MCF 10A (cell line): ENCODE measurements around the gene COA1. TPM values are rescaled to one million over a fixed set of nuclear protein-coding genes. Genes with fewer than 3 reads are reported as not detected.

Experiments
- BruUV-seq: library from RNA; stranded (reverse); fragments of 400-500 nt; replicated peaks from 2 replicates; lab custom pipeline; 2021; lab: Mats Ljungman, UMichigan
- CTCF ChIA-PET: fragments of 300-600 bp; sonication (Branson Sonifier 250); formaldehyde crosslinking; extraction: SDS; loops from one replicate; lab custom pipeline; 2021; ENCODE audit warnings: antibody characterized with exemption, inconsistent platforms; lab: Yijun Ruan, JAX
- POLR2A ChIA-PET: fragments of 300-600, 350-650 bp; sonication (Branson Sonifier 250); formaldehyde crosslinking; extraction: SDS; loops from one replicate; lab custom pipeline; 2020; ENCODE audit warnings: antibody characterized with exemption, inconsistent platforms; lab: Yijun Ruan, JAX
- DNase-seq: peaks from one replicate; pipeline ENCODE4 v3.0.0-alpha.2; 2018; ENCODE audit not compliant: unreplicated experiment
- H3K27ac Mint-ChIP-seq: one replicate; pipeline ENCODE4 v1.8.0; 2022; ENCODE audit warnings: mild to moderate bottlenecking, low read depth, mixed read lengths; ENCODE audit not compliant: unreplicated experiment
- H3K27me3 Mint-ChIP-seq: one replicate; pipeline ENCODE4 v1.8.0; 2022; ENCODE audit warnings: mixed read lengths; ENCODE audit not compliant: insufficient read depth, unreplicated experiment
- H3K36me3 Mint-ChIP-seq: one replicate; pipeline ENCODE4 v1.8.0; 2022; ENCODE audit warnings: mild to moderate bottlenecking, moderate library complexity, mixed read lengths; ENCODE audit not compliant: insufficient read depth, unreplicated experiment
- H3K4me1 Mint-ChIP-seq: one replicate; pipeline ENCODE4 v1.8.0; 2022; ENCODE audit warnings: mixed read lengths; ENCODE audit not compliant: insufficient read depth, unreplicated experiment
- H3K4me3 Mint-ChIP-seq: one replicate; pipeline ENCODE4 v1.8.0; 2022; ENCODE audit warnings: mild to moderate bottlenecking, moderate library complexity, mixed read lengths; ENCODE audit not compliant: unreplicated experiment
- H3K9me3 Mint-ChIP-seq: one replicate; pipeline ENCODE4 v1.8.0; 2022; ENCODE audit warnings: mixed read lengths; ENCODE audit not compliant: unreplicated experiment
- intact Hi-C: fragments of 100-400 bp; cut with micrococcal nuclease; formaldehyde crosslinking; loops from 2 replicates; pipeline ENCODE4 v1.14.1; 2022
- total RNA-seq: library from RNA; stranded (reverse); gene quantifications from 2 replicates; pipeline ENCODE4 v1.2.3, GENCODE V29; 2022
- TF ChIP-seq, protein P1 (sequence below): fragments of 200-600 bp; IDR thresholded peaks from one replicate; pipeline ENCODE4 v1.8.0; 2022; ENCODE audit warnings: antibody characterized with exemption, mild to moderate bottlenecking; ENCODE audit not compliant: unreplicated experiment

COA1 gene
- total RNA-seq, 1 experiment from 2014 or later: 68.5 TPM

GRCh38 chr7:43612599-43613589, 116.4 kb downstream of the COA1 start:
- H3K27ac Mint-ChIP-seq: no peak overlapping the region
- no TSS peak for BruUV-seq
- H3K27me3 Mint-ChIP-seq: no peaks in the 10 kb centered on the region
- H3K36me3 Mint-ChIP-seq: peaks cover 52% of the 10 kb centered on the region
- ChIA-PET CTCF (interaction anchor here (0.5 to 2.8 kb wide), 3 partner anchors 10 to 30 kb away, joined by 3 to 8 read pairs (median 3); partner anchors contain the start of gene STK17A), POLR2A (interaction anchor here (1.0 to 1.7 kb wide), 3 partner anchors 15 to 30 kb away, joined by 3 to 5 read pairs (median 3); partner anchors contain the start of gene STK17A)
- DNase-seq: no peak
- H3K4me1 Mint-ChIP-seq: peaks cover 5% of the 10 kb centered on the region
- TF ChIP-seq, protein P1, sequence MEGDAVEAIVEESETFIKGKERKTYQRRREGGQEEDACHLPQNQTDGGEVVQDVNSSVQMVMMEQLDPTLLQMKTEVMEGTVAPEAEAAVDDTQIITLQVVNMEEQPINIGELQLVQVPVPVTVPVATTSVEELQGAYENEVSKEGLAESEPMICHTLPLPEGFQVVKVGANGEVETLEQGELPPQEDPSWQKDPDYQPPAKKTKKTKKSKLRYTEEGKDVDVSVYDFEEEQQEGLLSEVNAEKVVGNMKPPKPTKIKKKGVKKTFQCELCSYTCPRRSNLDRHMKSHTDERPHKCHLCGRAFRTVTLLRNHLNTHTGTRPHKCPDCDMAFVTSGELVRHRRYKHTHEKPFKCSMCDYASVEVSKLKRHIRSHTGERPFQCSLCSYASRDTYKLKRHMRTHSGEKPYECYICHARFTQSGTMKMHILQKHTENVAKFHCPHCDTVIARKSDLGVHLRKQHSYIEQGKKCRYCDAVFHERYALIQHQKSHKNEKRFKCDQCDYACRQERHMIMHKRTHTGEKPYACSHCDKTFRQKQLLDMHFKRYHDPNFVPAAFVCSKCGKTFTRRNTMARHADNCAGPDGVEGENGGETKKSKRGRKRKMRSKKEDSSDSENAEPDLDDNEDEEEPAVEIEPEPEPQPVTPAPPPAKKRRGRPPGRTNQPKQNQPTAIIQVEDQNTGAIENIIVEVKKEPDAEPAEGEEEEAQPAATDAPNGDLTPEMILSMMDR: no peak
- intact Hi-C loops: no loop called here
- H3K9me3 Mint-ChIP-seq: no peaks in the 10 kb centered on the region
- no peak overlapping the region for H3K4me3 Mint-ChIP-seq

- ChIA-PET POLR2A (no interaction called here), CTCF (interaction anchor here (0.7 to 2.8 kb wide), 3 partner anchors 8 to 30 kb away, joined by 3 to 8 read pairs (median 3); partner anchors contain the start of gene STK17A)
- Mint-ChIP-seq H3K4me3 (no peak overlapping the region), H3K27ac (no peak overlapping the region), H3K27me3 (no peaks in the 10 kb centered on the region), H3K4me1 (peaks cover 5% of the 10 kb centered on the region), H3K36me3 (peaks cover 59% of the 10 kb centered on the region), H3K9me3 (no peaks in the 10 kb centered on the region)
- DNase-seq: no peak
- no TSS peak for BruUV-seq
- intact Hi-C loops: no loop called here
- TF ChIP-seq, protein P1: no peak
These were observed 117.2 kb downstream of the COA1 start for GRCh38 chr7:43612128-43612527.

GRCh38 chr7:43609097-43609496, 120.2 kb downstream of the COA1 start:
- Mint-ChIP-seq H3K4me1 (peaks cover 10% of the 10 kb centered on the region), H3K9me3 (peaks cover 9% of the 10 kb centered on the region), H3K36me3 (peaks cover 73% of the 10 kb centered on the region), H3K4me3 (no peak overlapping the region), H3K27ac (peak overlapping the region; percentile 36), H3K27me3 (no peaks in the 10 kb centered on the region)
- TF ChIP-seq, protein P1: no peak
- CTCF ChIA-PET: interaction anchor here (1.4 kb wide), 1 partner anchor 27 kb away, joined by 4 read pairs; the partner anchor contains the start of gene STK17A
- DNase-seq: no peak
- intact Hi-C loops: no loop called here
- no TSS peak for BruUV-seq
- POLR2A ChIA-PET: no interaction called here

DNA sequence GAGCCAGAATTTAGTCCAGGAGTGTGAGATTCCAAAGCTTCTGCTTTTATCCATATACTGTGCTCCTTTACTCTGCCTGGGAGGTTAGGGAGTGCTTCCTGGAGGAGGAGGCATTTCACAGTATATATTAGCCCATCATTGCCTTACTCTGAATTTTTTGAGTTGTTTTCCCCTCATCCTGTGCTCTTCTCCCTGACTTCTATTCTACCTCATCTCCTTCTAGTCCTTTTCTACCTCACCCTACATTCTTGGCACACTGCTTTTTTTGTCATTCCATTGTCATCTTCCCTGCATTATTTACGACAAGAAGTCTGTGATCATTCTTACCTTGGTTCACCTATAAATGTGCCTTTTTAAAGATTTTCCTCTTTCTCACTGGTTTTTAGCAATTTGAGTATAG, 125.1 kb downstream of the COA1 start:
- Mint-ChIP-seq H3K9me3 (peaks cover 11% of the 10 kb centered on the region), H3K36me3 (peaks cover 44% of the 10 kb centered on the region), H3K4me3 (no peak overlapping the region), H3K27me3 (no peaks in the 10 kb centered on the region), H3K4me1 (peaks cover 12% of the 10 kb centered on the region), H3K27ac (no peak overlapping the region)
- intact Hi-C loops: no loop called here
- no TSS peak for BruUV-seq
- ChIA-PET CTCF (interaction anchor here (0.9 to 1.6 kb wide), 4 partner anchors 17 to 234 kb away, joined by 3 to 6 read pairs (median 4); partner anchors contain the start of gene STK17A), POLR2A (interaction anchor here (0.6 to 1.5 kb wide), 5 partner anchors 12 to 36 kb away, joined by 3 to 4 read pairs (median 3); no protein-coding TSS in a partner anchor)
- no peak for DNase-seq
- TF ChIP-seq, protein P1: no peak
